ENCODE data around the gene KSR2. TPM values are rescaled to one million over a fixed set of nuclear protein-coding genes. Genes with fewer than 3 reads are reported as not detected.
"Not testable (repeated sequence)": the region's sequence is repeated elsewhere in the genome, so short reads cannot be mapped to it uniquely, and the experiment has no call there.

Gene KSR2
- total and polyA plus RNA-seq, 2 donors, result 0.02 to 0.09 TPM

GRCh38 chr12:117903110-117903840, 65.5 kb downstream of the KSR2 start:
- no peaks in the 10 kb centered on the region for H3K36me3 ChIP-seq (ENCODE audit: control insufficient read depth in 2 of 2, insufficient read depth in 2 of 2, low read length in 1 of 2)
- no peaks in the 10 kb centered on the region for H3K27me3 ChIP-seq (ENCODE audit: control insufficient read depth in 2 of 2, insufficient read depth in 1 of 2, low read length in 1 of 2)
- no peak overlapping the region for H3K27ac ChIP-seq (ENCODE audit: low read depth in 1 of 2, low read length in 1 of 2)
- 85% methylated on average over 3 of the region's 3 CpGs for WGBS
- no peaks in the 10 kb centered on the region for H3K4me1 ChIP-seq (ENCODE audit: control insufficient read depth in 2 of 2, insufficient read depth in 2 of 2, low read length in 2 of 2)
- no peaks in the 10 kb centered on the region for H3K9me3 ChIP-seq (ENCODE audit: control insufficient read depth in 2 of 2, insufficient read depth in 1 of 2, low read length in 1 of 2)
- no peak overlapping the region for H3K4me3 ChIP-seq (ENCODE audit: low read length in 2 of 2)
- no peak for DNase-seq (ENCODE audit: low read depth in 6 of 9, low spot score in 9 of 9)

GRCh38 chr12:117901631-117902030, 67.2 kb downstream of the KSR2 start:
- no peak overlapping the region for H3K4me3 ChIP-seq (ENCODE audit: low read length in 2 of 2)
- H3K9me3 ChIP-seq (ENCODE audit: control insufficient read depth in 2 of 2, insufficient read depth in 1 of 2, low read length in 1 of 2), result no peaks in the 10 kb centered on the region
- no peak for DNase-seq (ENCODE audit: low read depth in 6 of 9, low spot score in 9 of 9)
- H3K27ac ChIP-seq (ENCODE audit: low read depth in 1 of 2, low read length in 1 of 2), result no peak overlapping the region
- H3K4me1 ChIP-seq (ENCODE audit: control insufficient read depth in 2 of 2, insufficient read depth in 2 of 2, low read length in 2 of 2), result no peaks in the 10 kb centered on the region
- H3K36me3 ChIP-seq (ENCODE audit: control insufficient read depth in 2 of 2, insufficient read depth in 2 of 2, low read length in 1 of 2), result no peaks in the 10 kb centered on the region
- WGBS, result 84% methylated on average over 8 of the region's 8 CpGs
- H3K27me3 ChIP-seq (ENCODE audit: control insufficient read depth in 2 of 2, insufficient read depth in 1 of 2, low read length in 1 of 2), result no peaks in the 10 kb centered on the region

- no peak overlapping the region for H3K27ac ChIP-seq (ENCODE audit: low read depth in 1 of 2, low read length in 1 of 2)
- no peaks in the 10 kb centered on the region for H3K4me1 ChIP-seq (ENCODE audit: control insufficient read depth in 2 of 2, insufficient read depth in 2 of 2, low read length in 2 of 2)
- H3K36me3 ChIP-seq (ENCODE audit: control insufficient read depth in 2 of 2, insufficient read depth in 2 of 2, low read length in 1 of 2), result no peaks in the 10 kb centered on the region
- no peak overlapping the region for H3K4me3 ChIP-seq (ENCODE audit: low read length in 2 of 2)
- no peak for DNase-seq (ENCODE audit: low read depth in 6 of 9, low spot score in 9 of 9)
- 94% methylated on average over 4 of the region's 4 CpGs for WGBS
- H3K9me3 ChIP-seq (ENCODE audit: control insufficient read depth in 2 of 2, insufficient read depth in 1 of 2, low read length in 1 of 2), result no peaks in the 10 kb centered on the region
- H3K27me3 ChIP-seq (ENCODE audit: control insufficient read depth in 2 of 2, insufficient read depth in 1 of 2, low read length in 1 of 2), result no peaks in the 10 kb centered on the region
Measured at GRCh38 chr12:117900561-117900960, 68.2 kb downstream of the KSR2 start.

GRCh38 chr12:117897372-117898161, 71.2 kb downstream of the KSR2 start:
- WGBS, result 86% methylated on average over 14 of the region's 14 CpGs

GRCh38 chr12:117896009-117896408, 72.8 kb downstream of the KSR2 start:
- no peak for DNase-seq (ENCODE audit: low read depth in 6 of 9, low spot score in 9 of 9)
- Histone ChIP-seq H3K4me1 (ENCODE audit: control insufficient read depth in 2 of 2, insufficient read depth in 2 of 2, low read length in 2 of 2) (no peaks in the 10 kb centered on the region), H3K4me3 (ENCODE audit: low read length in 2 of 2) (no peak overlapping the region), H3K9me3 (ENCODE audit: control insufficient read depth in 2 of 2, insufficient read depth in 1 of 2, low read length in 1 of 2) (no peaks in the 10 kb centered on the region), H3K27ac (ENCODE audit: low read depth in 1 of 2, low read length in 1 of 2) (no peak overlapping the region), H3K36me3 (ENCODE audit: control insufficient read depth in 2 of 2, insufficient read depth in 2 of 2, low read length in 1 of 2) (no peaks in the 10 kb centered on the region), H3K27me3 (ENCODE audit: control insufficient read depth in 2 of 2, insufficient read depth in 1 of 2, low read length in 1 of 2) (no peaks in the 10 kb centered on the region)
- 97% methylated on average over 1 of the region's 1 CpG for WGBS

More at GRCh38 chr12:117897372-117898161, 71.2 kb downstream of the KSR2 start:
- no peaks in the 10 kb centered on the region for H3K9me3 ChIP-seq (ENCODE audit: control insufficient read depth in 2 of 2, insufficient read depth in 1 of 2, low read length in 1 of 2)
- no peaks in the 10 kb centered on the region for H3K27me3 ChIP-seq (ENCODE audit: control insufficient read depth in 2 of 2, insufficient read depth in 1 of 2, low read length in 1 of 2)
- H3K4me1 ChIP-seq (ENCODE audit: control insufficient read depth in 2 of 2, insufficient read depth in 2 of 2, low read length in 2 of 2), result no peaks in the 10 kb centered on the region
- no peak for DNase-seq (ENCODE audit: low read depth in 6 of 9, low spot score in 9 of 9)
- no peak overlapping the region for H3K4me3 ChIP-seq (ENCODE audit: low read length in 2 of 2)
- H3K27ac ChIP-seq (ENCODE audit: low read depth in 1 of 2, low read length in 1 of 2), result no peak overlapping the region
- H3K36me3 ChIP-seq (ENCODE audit: control insufficient read depth in 2 of 2, insufficient read depth in 2 of 2, low read length in 1 of 2), result no peaks in the 10 kb centered on the region

- Histone ChIP-seq H3K36me3 (ENCODE audit: control insufficient read depth in 2 of 2, insufficient read depth in 2 of 2, low read length in 1 of 2) (no peaks in the 10 kb centered on the region), H3K4me3 (ENCODE audit: low read length in 2 of 2) (no peak overlapping the region), H3K27me3 (ENCODE audit: control insufficient read depth in 2 of 2, insufficient read depth in 1 of 2, low read length in 1 of 2) (no peaks in the 10 kb centered on the region), H3K9me3 (ENCODE audit: control insufficient read depth in 2 of 2, insufficient read depth in 1 of 2, low read length in 1 of 2) (no peaks in the 10 kb centered on the region), H3K4me1 (ENCODE audit: control insufficient read depth in 2 of 2, insufficient read depth in 2 of 2, low read length in 2 of 2) (no peaks in the 10 kb centered on the region), H3K27ac (ENCODE audit: low read depth in 1 of 2, low read length in 1 of 2) (no peak overlapping the region)
- no peak for DNase-seq (ENCODE audit: low read depth in 6 of 9, low spot score in 9 of 9)
Measured at GRCh38 chr12:117892441-117892840, 76.3 kb downstream of the KSR2 start.

GRCh38 chr12:117891265-117891664, 77.5 kb downstream of the KSR2 start:
- WGBS, result 96% methylated on average over 3 of the region's 3 CpGs
- H3K27me3 ChIP-seq (ENCODE audit: control insufficient read depth in 2 of 2, insufficient read depth in 1 of 2, low read length in 1 of 2); H3K4me1 ChIP-seq (ENCODE audit: control insufficient read depth in 2 of 2, insufficient read depth in 2 of 2, low read length in 2 of 2); DNase-seq (ENCODE audit: low read depth in 6 of 9, low spot score in 9 of 9); H3K27ac ChIP-seq (ENCODE audit: low read depth in 1 of 2, low read length in 1 of 2); H3K36me3 ChIP-seq (ENCODE audit: control insufficient read depth in 2 of 2, insufficient read depth in 2 of 2, low read length in 1 of 2); H3K9me3 ChIP-seq (ENCODE audit: control insufficient read depth in 2 of 2, insufficient read depth in 1 of 2, low read length in 1 of 2); H3K4me3 ChIP-seq (ENCODE audit: low read length in 2 of 2): not testable (repeated sequence)

GRCh38 chr12:117890644-117891043, 78.1 kb downstream of the KSR2 start:
- WGBS, result 92% methylated on average over 2 of the region's 2 CpGs
- Histone ChIP-seq H3K4me1 (ENCODE audit: control insufficient read depth in 2 of 2, insufficient read depth in 2 of 2, low read length in 2 of 2) (no peaks in the 10 kb centered on the region), H3K27me3 (ENCODE audit: control insufficient read depth in 2 of 2, insufficient read depth in 1 of 2, low read length in 1 of 2) (no peaks in the 10 kb centered on the region), H3K9me3 (ENCODE audit: control insufficient read depth in 2 of 2, insufficient read depth in 1 of 2, low read length in 1 of 2) (no peaks in the 10 kb centered on the region), H3K4me3 (ENCODE audit: low read length in 2 of 2) (no peak overlapping the region), H3K36me3 (ENCODE audit: control insufficient read depth in 2 of 2, insufficient read depth in 2 of 2, low read length in 1 of 2) (no peaks in the 10 kb centered on the region), H3K27ac (ENCODE audit: low read depth in 1 of 2, low read length in 1 of 2) (no peak overlapping the region)
- no peak for DNase-seq (ENCODE audit: low read depth in 6 of 9, low spot score in 9 of 9)

GRCh38 chr12:117890137-117890536, 78.7 kb downstream of the KSR2 start:
- DNase-seq (ENCODE audit: low read depth in 6 of 9, low spot score in 9 of 9), result no peak
- H3K27ac ChIP-seq (ENCODE audit: low read depth in 1 of 2, low read length in 1 of 2), result no peak overlapping the region
- H3K4me1 ChIP-seq (ENCODE audit: control insufficient read depth in 2 of 2, insufficient read depth in 2 of 2, low read length in 2 of 2), result no peaks in the 10 kb centered on the region
- H3K36me3 ChIP-seq (ENCODE audit: control insufficient read depth in 2 of 2, insufficient read depth in 2 of 2, low read length in 1 of 2), result no peaks in the 10 kb centered on the region
- no peaks in the 10 kb centered on the region for H3K27me3 ChIP-seq (ENCODE audit: control insufficient read depth in 2 of 2, insufficient read depth in 1 of 2, low read length in 1 of 2)
- no peak overlapping the region for H3K4me3 ChIP-seq (ENCODE audit: low read length in 2 of 2)
- 95% methylated on average over 2 of the region's 2 CpGs for WGBS
- H3K9me3 ChIP-seq (ENCODE audit: control insufficient read depth in 2 of 2, insufficient read depth in 1 of 2, low read length in 1 of 2), result no peaks in the 10 kb centered on the region
